Mesodermal cell (in vitro differentiated cells): ENCODE measurements around the gene MTMR10.

Experiments
- H3K27ac ChIP-seq: 2 replicates; pipeline ENCODE4 v1.7.0; 2013; ENCODE audit warnings: mild to moderate bottlenecking, low read depth, low read length, moderate library complexity; ENCODE audit not compliant: severe bottlenecking
- H3K36me3 ChIP-seq: 2 replicates; pipeline ENCODE4 v1.7.1; 2013; ENCODE audit warnings: mild to moderate bottlenecking, low read length, moderate library complexity; ENCODE audit not compliant: control insufficient read depth, insufficient read depth
- H3K4me1 ChIP-seq: one replicate; pipeline ENCODE4 v1.7.1; 2013; ENCODE audit warnings: mild to moderate bottlenecking, low read length; ENCODE audit not compliant: insufficient read depth, control insufficient read depth, poor library complexity, severe bottlenecking
- H3K4me3 ChIP-seq: 2 replicates; pipeline ENCODE4 v1.7.0; 2013; ENCODE audit warnings: low read length, control low read depth, mild to moderate bottlenecking; ENCODE audit not compliant: insufficient read depth, poor library complexity, severe bottlenecking; ENCODE audit errors: extremely low read depth
- H3K9me3 ChIP-seq: 2 replicates; pipeline ENCODE4 v1.7.1; 2013; ENCODE audit warnings: mild to moderate bottlenecking, low read length, moderate library complexity; ENCODE audit not compliant: control insufficient read depth
- WGBS, 2 experiments: methylation state at CpG; one replicate each; pipeline ENCODE4 v1.1.5; 2013; ENCODE audit warnings: missing lambda C conversion rate in 2 of 2; ENCODE audit not compliant: insufficient coverage in 2 of 2; 5-methylcytosine and 5-hydroxymethylcytosine counted together

Gene MTMR10

DNA sequence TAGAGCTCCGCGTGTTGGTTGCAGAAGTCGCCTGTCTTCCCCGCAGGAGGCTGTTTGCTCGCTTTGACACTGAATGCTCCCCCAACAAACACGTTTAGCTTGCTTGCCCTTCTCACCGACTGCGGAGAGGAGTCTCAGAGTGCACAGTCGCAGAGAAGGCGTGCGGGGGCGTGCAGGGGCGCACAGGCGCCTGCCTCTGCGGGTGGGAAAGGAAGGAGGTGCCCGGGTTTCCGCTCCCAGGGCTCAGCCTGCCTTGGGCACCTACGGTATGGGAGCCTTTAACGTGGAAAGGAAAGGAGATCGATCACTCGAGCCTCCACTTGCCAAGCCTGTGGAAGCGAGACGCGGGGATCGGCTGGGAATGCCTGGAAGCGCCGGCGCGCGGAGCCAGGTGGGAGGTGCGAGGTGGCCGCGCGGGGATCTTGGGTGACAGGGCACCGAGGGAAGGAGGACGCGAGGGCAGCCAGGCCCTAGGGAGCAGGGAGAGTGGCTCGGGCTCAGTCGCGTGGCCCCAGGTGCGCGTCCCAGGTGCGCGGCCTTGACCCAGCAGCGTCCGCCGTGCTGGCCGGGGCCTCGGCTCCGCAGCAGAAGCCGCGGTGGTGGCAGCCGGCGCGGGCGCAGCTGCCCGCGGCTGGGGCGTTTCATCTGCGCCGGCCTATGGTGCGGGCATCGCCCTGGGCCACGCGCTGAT, 87.8 kb downstream of the MTMR10 start, which contains the start of gene FAN1:
TSS of gene FAN1 (plus strand) at position 419 of the 691 bp plus-strand sequence. CDS start 749 bp downstream, outside the sequence.
- H3K4me3 ChIP-seq, result peak within 1 kb of the TSS; percentile 62
- no peaks in the 10 kb centered on the region for H3K4me1 ChIP-seq
- H3K9me3 ChIP-seq, result no peaks in the 10 kb centered on the region
- 0% methylated on average over 37 to 46 of the region's 65 CpGs for WGBS, 2 experiments
- peak within 1 kb of the TSS; percentile 81 for H3K27ac ChIP-seq
- peaks cover 4% of the 10 kb centered on the region for H3K36me3 ChIP-seq

DNA sequence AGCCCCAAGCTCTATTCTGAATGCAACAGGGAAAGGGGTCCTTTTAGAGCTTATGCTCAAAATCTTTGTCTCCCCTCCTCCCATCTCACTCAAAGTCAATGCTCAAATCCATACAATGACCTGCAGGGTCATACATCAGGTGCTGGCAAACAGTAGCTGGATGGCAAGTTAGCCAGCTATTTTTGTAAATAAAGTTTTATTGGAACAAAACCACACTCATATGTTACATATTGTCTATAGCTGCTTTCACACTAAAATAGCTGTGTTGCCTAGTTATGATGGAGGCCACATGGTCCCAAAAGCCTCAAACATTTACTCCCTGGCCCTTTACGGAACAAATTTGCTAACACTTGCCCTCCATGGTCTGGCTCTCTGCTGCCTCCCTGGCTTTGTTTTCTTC, 89.5 kb downstream of the MTMR10 start:
- Histone ChIP-seq H3K36me3 (no peaks in the 10 kb centered on the region), H3K9me3 (no peaks in the 10 kb centered on the region), H3K4me3 (no peak overlapping the region), H3K4me1 (no peaks in the 10 kb centered on the region), H3K27ac (no peak overlapping the region)
- 100% methylated on average over 1 of the region's 1 CpG for WGBS, 2 experiments

DNA sequence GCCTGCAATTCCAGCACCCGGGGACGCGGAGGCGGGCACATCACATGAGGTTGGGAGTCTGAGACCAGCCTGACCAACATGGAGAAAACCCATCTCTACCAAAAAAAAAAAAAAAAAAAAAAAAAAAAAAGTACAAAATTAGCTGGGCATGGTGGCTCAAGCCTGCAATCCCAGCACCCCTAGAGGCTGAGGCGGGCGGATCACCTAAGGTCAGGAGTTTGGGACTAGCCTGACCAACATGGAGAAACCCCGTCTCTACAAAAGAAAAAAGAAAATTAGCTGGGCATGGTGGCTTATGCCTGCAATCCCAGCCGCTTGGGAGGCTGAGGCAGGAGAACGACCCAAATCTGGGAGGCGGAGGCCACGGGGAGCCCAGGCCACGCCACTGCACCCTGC, 95.2 kb downstream of the MTMR10 start:
- Histone ChIP-seq H3K27ac (no peak overlapping the region), H3K9me3 (no peaks in the 10 kb centered on the region), H3K36me3 (no peaks in the 10 kb centered on the region), H3K4me3 (no peak overlapping the region), H3K4me1 (no peaks in the 10 kb centered on the region)
- WGBS, 2 experiments, result 95 to 97% methylated on average over 8 of the region's 12 CpGs

DNA sequence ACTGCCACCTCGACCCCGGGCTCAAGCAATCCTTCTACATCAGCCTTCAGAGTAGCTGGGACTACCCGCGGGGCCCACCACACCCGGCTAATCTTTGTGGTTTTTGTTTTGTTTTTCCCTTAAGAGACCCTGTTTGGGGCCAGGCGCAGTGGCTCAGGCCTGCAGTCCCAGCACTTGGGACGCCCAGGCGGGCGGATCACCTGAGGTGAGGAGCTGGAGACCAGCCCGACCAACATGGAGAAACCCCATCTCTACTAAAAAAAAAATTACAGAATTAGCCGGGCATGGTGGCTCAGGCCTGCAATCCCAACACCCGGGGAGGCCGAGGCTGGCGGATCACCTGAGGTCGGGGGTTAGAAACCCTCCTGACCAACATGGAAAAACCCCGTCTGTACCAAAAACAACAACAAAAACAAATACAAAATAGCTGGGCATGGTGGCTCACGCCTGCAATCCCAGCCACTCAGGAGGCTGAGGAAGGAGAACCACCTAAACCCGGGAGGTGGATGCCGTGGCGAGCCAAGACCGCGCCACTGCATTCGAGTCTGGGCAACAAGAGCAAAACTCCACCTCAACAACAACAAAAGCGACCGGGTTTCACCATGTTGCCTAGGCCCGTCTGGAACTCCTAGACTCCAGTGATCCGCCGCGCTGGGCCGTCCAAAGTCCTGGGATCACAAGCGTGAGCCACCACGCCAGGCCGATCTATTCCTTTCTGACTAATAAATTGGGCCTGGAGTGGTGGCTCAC, 95.8 kb downstream of the MTMR10 start:
- Histone ChIP-seq H3K4me3 (no peak overlapping the region), H3K4me1 (no peaks in the 10 kb centered on the region), H3K36me3 (no peaks in the 10 kb centered on the region), H3K9me3 (no peaks in the 10 kb centered on the region), H3K27ac (no peak overlapping the region)
- 86 to 91% methylated on average over 22 to 33 of the region's 33 CpGs for WGBS, 2 experiments

DNA sequence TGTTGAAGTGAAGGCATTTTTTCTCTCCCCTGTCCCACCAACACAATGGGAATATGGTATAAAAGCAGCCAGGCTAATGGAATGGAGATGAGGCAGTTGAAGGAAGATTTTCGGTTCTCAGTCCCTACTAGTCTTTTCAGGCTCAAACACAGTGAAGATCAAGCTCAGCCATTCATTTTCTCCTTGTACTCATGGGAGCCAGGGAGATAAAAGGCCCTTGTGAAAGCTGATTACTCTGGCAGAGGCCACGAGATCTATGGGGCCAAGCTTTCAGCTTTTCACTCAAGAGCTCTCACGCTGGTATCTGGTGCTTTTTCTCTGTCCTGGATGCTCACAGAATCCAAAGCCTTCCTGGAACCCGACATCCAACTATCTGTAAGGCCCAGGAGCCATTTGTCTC, 102.2 kb downstream of the MTMR10 start:
- Histone ChIP-seq H3K4me3 (no peak overlapping the region), H3K36me3 (no peaks in the 10 kb centered on the region), H3K27ac (no peak overlapping the region), H3K4me1 (no peaks in the 10 kb centered on the region), H3K9me3 (no peaks in the 10 kb centered on the region)
- 83 to 88% methylated on average over 1 to 3 of the region's 4 CpGs for WGBS, 2 experiments
